ENCODE measurements around the gene KRT2. TPM values are rescaled to one million over a fixed set of nuclear protein-coding genes. Genes with fewer than 3 reads are reported as not detected.

KRT2 gene
- total and polyA plus RNA-seq, 8 donors: not detected

GRCh38 chr12:52627395-52628110, 24.5 kb downstream of the KRT2 start:
- no peaks in the 10 kb centered on the region for H3K9me3 ChIP-seq
- no peaks in the 10 kb centered on the region for H3K36me3 ChIP-seq
- no peak overlapping the region for H3K4me3 ChIP-seq
- intact Hi-C loops (cut with DNase I; ENCODE audit: low total_unique reads): no loop called here
- TF ChIP-seq EP300 (IDR thresholded peaks at IDR 0.05) (no peak), CTCF (IDR thresholded peaks at IDR 0.05) (no peak), POLR2AphosphoS5 (IDR thresholded peaks at IDR 0.05) (no peak), POLR2A (IDR thresholded peaks at IDR 0.05) (no peak)
- DNase-seq: no peak
- H3K27me3 ChIP-seq: no peaks in the 10 kb centered on the region
- WGBS, 5 donors: 58 to 77% (median 69%) methylated on average over 2 of the region's 2 CpGs
- H3K4me1 ChIP-seq: peaks cover 0 to 6% (median 0%) of the 10 kb centered on the region in 4 donors
- H3K27ac ChIP-seq: no peak overlapping the region

- TF ChIP-seq CTCF (IDR thresholded peaks at IDR 0.05) (no peak), POLR2A (IDR thresholded peaks at IDR 0.05) (no peak), POLR2AphosphoS5 (IDR thresholded peaks at IDR 0.05) (no peak), EP300 (IDR thresholded peaks at IDR 0.05) (no peak)
- no peak overlapping the region for H3K4me3 ChIP-seq
- 59 to 84% (median 82%) methylated on average over 5 of the region's 5 CpGs for WGBS, 5 donors
Measured at GRCh38 chr12:52622349-52622748, 29.7 kb downstream of the KRT2 start.

GRCh38 chr12:52618866-52619265, 33.1 kb downstream of the KRT2 start:
- intact Hi-C loops (cut with DNase I; ENCODE audit: low total_unique reads): no loop called here
- 64 to 84% (median 81%) methylated on average over 2 of the region's 2 CpGs for WGBS, 5 donors
- no peak for DNase-seq
- TF ChIP-seq EP300 (IDR thresholded peaks at IDR 0.05) (no peak), POLR2A (IDR thresholded peaks at IDR 0.05) (no peak), POLR2AphosphoS5 (IDR thresholded peaks at IDR 0.05) (no peak), CTCF (IDR thresholded peaks at IDR 0.05) (no peak)
- H3K36me3 ChIP-seq: no peaks in the 10 kb centered on the region
- H3K27me3 ChIP-seq: peaks cover 0 to 19% (median 0%) of the 10 kb centered on the region in 3 donors
- H3K4me3 ChIP-seq: no peak overlapping the region
- H3K4me1 ChIP-seq: no peaks in the 10 kb centered on the region
- H3K9me3 ChIP-seq: no peaks in the 10 kb centered on the region
- no peak overlapping the region for H3K27ac ChIP-seq

More at GRCh38 chr12:52622349-52622748, 29.7 kb downstream of the KRT2 start:
- no peak for DNase-seq
- no peaks in the 10 kb centered on the region for H3K4me1 ChIP-seq
- H3K9me3 ChIP-seq: no peaks in the 10 kb centered on the region
- H3K27me3 ChIP-seq: peaks cover 0 to 6% (median 0%) of the 10 kb centered on the region in 3 donors
- intact Hi-C loops (cut with DNase I; ENCODE audit: low total_unique reads): no loop called here
- H3K36me3 ChIP-seq: no peaks in the 10 kb centered on the region
- no peak overlapping the region for H3K27ac ChIP-seq

GRCh38 chr12:52618216-52618615, 33.8 kb downstream of the KRT2 start, which contains the start of gene KRT73:
Gene KRT73, minus strand, starts transcription at chr12:52618559. Its CDS starts 35 bp downstream, at chr12:52618524.
- intact Hi-C loops (cut with DNase I; ENCODE audit: low total_unique reads): no loop called here
- Histone ChIP-seq H3K4me3 (no peak within 1 kb of the TSS), H3K27me3 (peaks cover 0 to 25% (median 0%) of the 10 kb centered on the region in 3 donors), H3K9me3 (no peaks in the 10 kb centered on the region), H3K4me1 (no peaks in the 10 kb centered on the region), H3K27ac (no peak within 1 kb of the TSS), H3K36me3 (no peaks in the 10 kb centered on the region)
- 85 to 92% (median 87%) methylated on average over 12 to 14 of the region's 14 CpGs for WGBS, 5 donors
- DNase-seq: no peak
- TF ChIP-seq CTCF (IDR thresholded peaks at IDR 0.05) (no peak), EP300 (IDR thresholded peaks at IDR 0.05) (no peak), POLR2A (IDR thresholded peaks at IDR 0.05) (no peak), POLR2AphosphoS5 (IDR thresholded peaks at IDR 0.05) (no peak)
